Measurements from ENCODE around the gene KCTD1.
"Not testable (repeated sequence)": the region's sequence is repeated elsewhere in the genome, so short reads cannot be mapped to it uniquely, and the experiment has no call there.

The KCTD1 gene

GRCh38 chr18:26458526-26459232, 89.7 kb downstream of the KCTD1 start:
- no peak for DNase-seq (ENCODE audit: low read depth, low spot score)

- no peak for DNase-seq (ENCODE audit: low read depth, low spot score)
Measured at GRCh38 chr18:26457611-26458353, 90.6 kb downstream of the KCTD1 start.

- no peak for DNase-seq (ENCODE audit: low read depth, low spot score)
Measured at GRCh38 chr18:26457195-26457594, 91.2 kb downstream of the KCTD1 start.

GRCh38 chr18:26456070-26456491, 92.3 kb downstream of the KCTD1 start:
- no peak for DNase-seq (ENCODE audit: low read depth, low spot score)

GRCh38 chr18:26455639-26456038, 92.7 kb downstream of the KCTD1 start:
- no peak for DNase-seq (ENCODE audit: low read depth, low spot score)

- DNase-seq (ENCODE audit: low read depth, low spot score), result no peak
Measured at GRCh38 chr18:26454616-26455015, 93.7 kb downstream of the KCTD1 start.

- no peak for DNase-seq (ENCODE audit: low read depth, low spot score)
Measured at GRCh38 chr18:26454192-26454591, 94.2 kb downstream of the KCTD1 start.

- DNase-seq (ENCODE audit: low read depth, low spot score), result no peak
Measured at GRCh38 chr18:26453386-26453901, 94.9 kb downstream of the KCTD1 start.

- DNase-seq (ENCODE audit: low read depth, low spot score), result no peak
Measured at GRCh38 chr18:26450989-26451682, 97.2 kb downstream of the KCTD1 start.

- no peak for DNase-seq (ENCODE audit: low read depth, low spot score)
Measured at GRCh38 chr18:26448714-26449159, 99.6 kb downstream of the KCTD1 start.

GRCh38 chr18:26443853-26444252, 104.5 kb downstream of the KCTD1 start:
- DNase-seq (ENCODE audit: low read depth, low spot score), result no peak

- DNase-seq (ENCODE audit: low read depth, low spot score), result no peak
Measured at GRCh38 chr18:26442126-26442525, 106.2 kb downstream of the KCTD1 start.

- DNase-seq (ENCODE audit: low read depth, low spot score), result no peak
Measured at GRCh38 chr18:26440644-26441043, 107.7 kb downstream of the KCTD1 start.

- no peak for DNase-seq (ENCODE audit: low read depth, low spot score)
Measured at GRCh38 chr18:26439537-26439936, 108.8 kb downstream of the KCTD1 start.

- DNase-seq (ENCODE audit: low read depth, low spot score), result no peak
Measured at GRCh38 chr18:26438980-26439379, 109.4 kb downstream of the KCTD1 start.

GRCh38 chr18:26437634-26438033, 110.7 kb downstream of the KCTD1 start:
- not testable (repeated sequence) for DNase-seq (ENCODE audit: low read depth, low spot score)

- no peak for DNase-seq (ENCODE audit: low read depth, low spot score)
Measured at GRCh38 chr18:26436176-26437051, 111.9 kb downstream of the KCTD1 start.

GRCh38 chr18:26435415-26436095, 112.8 kb downstream of the KCTD1 start:
- DNase-seq (ENCODE audit: low read depth, low spot score), result no peak

- DNase-seq (ENCODE audit: low read depth, low spot score), result no peak
Measured at GRCh38 chr18:26434887-26435286, 113.5 kb downstream of the KCTD1 start.

GRCh38 chr18:26432651-26433424, 115.5 kb downstream of the KCTD1 start:
- DNase-seq (ENCODE audit: low read depth, low spot score), result no peak
